ENCODE data around the gene RTKN2.
"Not testable (repeated sequence)": the region's sequence is repeated elsewhere in the genome, so short reads cannot be mapped to it uniquely, and the experiment has no call there.

Gene RTKN2

DNA sequence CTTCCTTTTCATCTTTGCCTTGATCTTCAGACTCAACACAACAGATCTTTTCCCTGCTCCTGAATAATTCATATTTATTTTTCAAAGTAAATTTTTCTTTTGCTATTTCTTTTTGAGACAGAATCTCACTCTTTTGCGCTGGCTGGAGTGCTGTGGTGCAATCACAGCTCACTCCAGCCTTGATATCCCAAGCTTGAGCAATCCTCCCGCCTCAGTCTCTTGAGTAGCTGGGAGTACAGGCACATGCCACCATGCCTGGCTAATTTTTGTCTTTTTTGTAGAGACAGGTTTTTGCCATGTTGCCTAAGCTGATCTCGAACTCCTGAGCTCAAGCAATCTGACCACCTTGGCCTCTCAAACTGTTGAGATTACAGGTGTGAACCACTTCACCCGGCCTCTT lies 9.2 kb downstream of the RTKN2 start:
- DNase-seq (ENCODE audit: low read depth): no peak

DNA sequence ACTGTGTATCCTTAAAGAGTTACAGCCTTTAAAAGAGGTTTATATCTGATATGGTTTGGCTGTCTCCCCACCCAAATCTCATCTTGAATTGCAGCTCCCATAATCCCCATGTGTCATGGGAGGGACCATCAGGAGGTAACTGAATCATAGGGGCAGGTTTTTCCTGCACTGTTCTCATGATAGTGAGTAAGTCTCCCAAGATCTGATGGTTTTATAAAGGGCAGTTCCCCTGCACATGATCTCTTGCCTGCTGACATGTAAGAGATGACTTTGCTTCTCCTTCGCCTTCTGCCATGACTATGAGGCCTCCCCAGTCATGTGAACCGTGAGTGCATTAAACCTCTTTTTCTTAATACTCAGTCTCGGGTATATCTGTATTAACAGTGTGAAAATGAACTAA lies 9.7 kb downstream of the RTKN2 start:
- DNase-seq (ENCODE audit: low read depth): no peak

DNA sequence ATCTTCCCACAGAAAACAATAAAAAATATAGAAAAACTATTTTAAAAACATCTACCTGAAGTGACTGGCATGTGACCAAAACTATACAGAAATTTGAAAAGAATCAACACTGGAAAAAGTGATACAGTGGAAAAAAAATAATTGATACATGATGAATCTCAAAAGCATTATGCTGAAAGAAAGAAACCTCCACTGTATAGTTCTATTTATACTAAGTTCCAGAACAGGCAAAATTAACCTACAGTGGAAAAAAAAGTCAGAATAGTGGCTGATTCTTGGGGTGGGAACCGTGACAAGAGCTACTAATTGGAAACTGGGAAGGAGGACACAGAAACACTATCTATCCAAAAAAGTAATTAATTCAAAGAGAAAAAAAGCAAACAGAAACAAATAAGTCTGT lies 14.9 kb downstream of the RTKN2 start:
- no peak for DNase-seq (ENCODE audit: low read depth)

DNA sequence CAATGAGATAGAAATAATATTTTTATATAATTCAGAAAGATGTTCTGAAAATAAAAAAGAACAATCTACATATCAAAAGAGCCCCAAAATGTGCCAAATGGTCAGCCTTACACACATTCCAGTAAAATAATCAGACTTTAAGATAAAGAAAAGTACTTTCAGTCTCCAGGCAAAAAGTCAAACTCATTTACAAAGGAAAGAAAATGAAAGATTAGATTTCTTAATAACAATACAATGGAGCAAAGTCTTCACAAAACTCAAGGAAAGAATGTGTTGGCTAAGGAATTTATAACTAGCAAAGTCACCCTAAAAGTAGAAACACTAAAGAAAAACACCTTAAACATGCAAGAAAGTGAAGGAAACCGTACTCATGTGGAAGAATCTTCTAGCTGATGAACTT lies 16.6 kb downstream of the RTKN2 start:
- no peak for DNase-seq (ENCODE audit: low read depth)

DNA sequence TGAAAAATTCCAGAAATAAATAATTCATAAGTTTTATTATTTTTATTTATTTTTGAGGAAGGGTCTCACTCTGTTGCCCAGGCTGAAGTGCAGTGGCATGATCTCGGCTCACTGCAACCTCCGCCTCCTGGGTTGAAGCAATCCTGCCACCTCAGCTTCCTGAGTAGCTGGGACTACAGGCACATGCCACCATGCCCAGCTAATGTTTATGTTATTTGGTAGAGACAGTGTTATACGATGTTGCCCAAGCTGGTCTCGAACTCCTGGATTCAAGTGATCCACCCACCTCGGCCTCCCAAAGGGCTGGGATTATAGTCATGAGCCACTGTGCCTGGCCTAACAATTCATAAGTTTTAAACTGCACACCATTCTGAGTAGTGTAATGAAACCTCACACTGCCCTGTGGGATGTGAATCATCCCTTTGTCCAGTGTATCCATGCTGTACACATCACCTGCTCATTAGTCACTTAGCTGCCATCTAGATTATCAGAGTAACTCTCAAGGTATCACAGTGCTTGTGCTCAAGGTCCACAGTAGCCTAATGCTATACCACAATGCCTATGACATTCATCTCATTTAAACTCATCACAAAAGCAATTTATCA lies 17.9 kb downstream of the RTKN2 start:
- DNase-seq (ENCODE audit: low read depth): peak; percentile 59

DNA sequence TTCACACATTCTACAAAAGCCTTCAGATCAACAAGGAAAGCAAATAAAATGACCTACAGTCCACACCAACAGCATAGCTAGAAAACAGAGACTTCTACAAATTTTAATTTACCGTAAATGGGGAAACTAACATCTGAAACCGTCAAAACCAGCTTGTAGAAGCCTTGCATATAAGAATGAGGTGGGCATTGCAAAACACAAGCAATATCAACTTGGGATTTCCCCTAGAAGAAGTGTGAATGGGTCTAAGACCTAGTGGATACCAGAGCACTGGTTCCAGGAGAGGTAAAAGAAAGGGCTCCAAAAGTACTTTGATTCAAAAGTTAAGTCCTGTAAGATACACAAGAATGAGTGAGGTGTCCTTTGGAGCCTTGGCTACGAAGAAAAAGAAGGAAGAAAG lies 18.7 kb downstream of the RTKN2 start:
- DNase-seq (ENCODE audit: low read depth): no peak

DNA sequence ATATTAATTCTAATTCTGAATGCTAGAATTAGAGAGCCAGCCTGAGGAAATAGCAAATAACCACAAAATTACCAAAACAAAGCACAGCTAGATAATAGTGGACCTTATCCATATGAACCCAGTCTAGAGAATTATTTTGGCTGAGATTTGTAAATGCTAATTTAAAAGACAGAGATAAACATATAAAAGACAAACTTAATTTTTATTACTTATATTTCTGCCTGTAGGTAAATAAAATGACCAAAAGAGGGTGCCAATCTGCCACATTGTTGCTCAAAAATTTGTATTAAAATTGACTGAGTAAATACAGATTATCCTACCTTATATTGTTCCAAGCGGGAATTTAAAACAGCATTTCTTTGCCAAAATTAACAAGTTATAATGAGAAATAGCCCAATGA lies 20.2 kb downstream of the RTKN2 start:
- no peak for DNase-seq (ENCODE audit: low read depth)

DNA sequence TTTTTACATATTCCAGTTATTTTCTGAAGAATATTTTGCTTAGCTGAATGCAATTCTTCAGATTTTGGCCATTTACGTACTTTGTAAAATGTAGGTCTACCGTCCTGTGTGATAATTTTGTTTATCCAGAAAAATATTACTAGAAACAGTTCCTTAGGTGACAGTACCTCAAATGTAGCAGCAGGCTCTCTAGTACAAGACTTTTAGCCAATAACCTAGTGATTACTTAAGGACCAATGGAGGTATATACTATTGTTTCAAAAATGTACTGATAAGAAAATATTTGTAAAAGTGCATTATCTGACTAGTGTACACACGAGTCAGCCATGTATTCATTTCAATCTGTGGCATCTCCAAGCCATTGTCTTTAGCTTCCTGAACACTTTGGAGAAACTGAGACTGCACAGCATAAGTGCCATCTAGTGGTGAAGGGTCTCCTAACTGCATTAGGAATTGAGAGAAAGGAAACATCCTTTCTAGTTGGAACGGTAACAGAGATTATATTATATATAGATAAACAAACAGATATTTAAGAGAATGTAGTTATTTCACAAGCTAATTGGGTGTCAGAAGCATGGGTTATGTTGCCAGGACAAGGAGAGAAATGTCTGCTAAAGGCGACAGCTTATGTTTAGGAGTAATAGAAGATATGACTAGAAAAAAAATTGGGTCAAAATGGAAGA lies 23.7 kb downstream of the RTKN2 start:
- no peak for DNase-seq (ENCODE audit: low read depth)

DNA sequence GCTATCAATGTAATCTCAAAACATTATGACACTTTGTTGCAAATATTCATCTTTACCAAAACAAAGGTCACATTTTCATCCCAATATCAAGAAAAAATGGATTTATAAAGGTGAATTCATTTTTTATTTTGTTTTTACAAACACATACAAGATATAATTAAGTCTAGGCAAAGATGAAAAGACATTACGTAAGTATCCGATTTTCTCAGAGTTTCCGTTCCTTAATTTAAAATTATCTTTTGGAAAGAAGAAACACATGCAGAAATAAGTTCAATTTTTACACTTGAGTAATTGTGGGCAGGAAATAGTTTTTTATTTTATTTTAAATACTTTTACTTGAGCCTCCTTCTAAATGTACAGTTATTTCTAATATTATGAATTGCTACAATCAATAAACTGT lies 24.6 kb downstream of the RTKN2 start:
- no peak for DNase-seq (ENCODE audit: low read depth)

DNA sequence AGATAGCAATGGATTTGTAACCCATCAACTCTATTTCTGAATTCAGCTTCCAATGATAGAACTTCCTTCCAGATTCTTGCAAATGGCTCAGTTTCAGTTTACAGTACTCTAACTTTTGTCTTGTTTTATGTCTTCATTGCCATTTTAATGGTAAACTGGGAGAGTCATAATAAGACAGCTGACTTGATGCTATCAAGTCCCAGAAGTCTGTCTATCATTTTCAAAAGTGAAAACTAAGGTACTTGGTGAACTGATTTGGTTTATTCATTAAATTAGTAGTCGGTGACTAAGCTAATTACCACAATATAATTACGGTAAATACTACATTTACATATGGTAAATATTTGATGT lies 25.0 kb downstream of the RTKN2 start:
- no peak for DNase-seq (ENCODE audit: low read depth)

DNA sequence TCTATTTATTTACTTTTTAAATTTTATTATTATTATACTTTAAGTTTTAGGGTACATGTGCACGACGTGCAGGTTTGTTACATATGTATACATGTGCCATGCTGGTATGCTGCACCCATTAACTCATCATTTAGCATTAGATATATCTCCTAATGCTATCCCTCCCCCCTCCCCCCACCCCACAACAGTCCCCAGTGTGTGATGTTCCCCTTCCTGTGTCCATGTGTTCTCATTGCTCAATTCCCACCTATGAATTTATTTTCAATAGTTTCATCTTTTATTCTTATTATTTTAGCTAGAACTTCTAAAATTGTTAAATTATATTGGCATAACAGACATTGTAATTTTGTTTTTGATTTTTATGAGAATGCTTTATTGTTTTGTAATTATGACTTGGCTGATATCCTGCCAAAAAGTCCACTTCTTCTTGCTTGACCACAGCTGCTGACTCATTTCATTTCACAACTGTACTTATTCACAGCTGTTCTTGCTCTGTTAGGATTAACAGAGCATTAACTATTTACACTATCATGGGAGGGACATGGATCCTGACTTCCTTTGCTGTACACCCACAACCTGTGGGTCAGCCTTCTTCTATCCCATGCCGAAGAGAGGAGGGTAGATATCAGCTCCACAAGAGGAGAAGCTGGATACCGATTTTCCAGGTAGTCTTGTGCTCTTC lies 25.5 kb downstream of the RTKN2 start:
- peak; percentile 93 for DNase-seq (ENCODE audit: low read depth)

DNA sequence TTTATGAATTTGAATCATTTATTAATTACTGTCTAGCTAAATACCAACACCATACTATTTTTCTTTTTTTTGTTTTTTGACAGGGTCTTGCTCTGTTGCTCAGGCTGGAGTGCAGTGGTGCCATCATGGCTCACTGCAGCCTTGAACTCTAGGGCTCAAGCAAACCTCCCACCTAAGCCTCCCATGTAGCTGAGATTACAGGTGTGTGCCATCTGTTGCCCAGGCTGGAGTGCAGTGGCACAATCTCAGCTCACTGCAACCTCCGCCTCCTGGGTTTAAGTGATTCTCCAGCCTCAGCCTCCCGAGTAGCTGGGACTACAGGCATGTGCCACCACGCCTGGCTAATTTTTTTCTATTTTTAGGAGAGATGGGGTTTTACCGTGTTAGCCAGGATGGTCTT lies 27.1 kb downstream of the RTKN2 start:
- DNase-seq (ENCODE audit: low read depth): not testable (repeated sequence)

DNA sequence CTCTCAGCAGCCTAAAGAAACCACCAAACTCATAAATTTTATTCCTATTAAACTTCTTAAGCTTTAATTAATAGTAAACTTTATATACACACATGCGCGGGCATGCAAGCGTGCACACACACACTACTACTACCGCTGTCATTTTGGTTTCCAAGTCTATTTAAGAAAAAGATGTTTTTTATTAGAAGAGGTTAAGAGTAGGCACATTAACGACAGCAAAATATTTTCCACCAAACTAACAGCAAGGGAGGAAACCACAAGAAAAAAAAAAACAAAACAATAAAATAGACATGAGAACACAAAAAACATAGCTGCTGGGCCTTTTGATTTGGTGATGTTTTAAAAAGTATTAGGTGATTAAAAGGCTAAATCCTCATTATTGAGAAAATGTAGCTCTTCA lies 28.6 kb downstream of the RTKN2 start:
- DNase-seq (ENCODE audit: low read depth): no peak

DNA sequence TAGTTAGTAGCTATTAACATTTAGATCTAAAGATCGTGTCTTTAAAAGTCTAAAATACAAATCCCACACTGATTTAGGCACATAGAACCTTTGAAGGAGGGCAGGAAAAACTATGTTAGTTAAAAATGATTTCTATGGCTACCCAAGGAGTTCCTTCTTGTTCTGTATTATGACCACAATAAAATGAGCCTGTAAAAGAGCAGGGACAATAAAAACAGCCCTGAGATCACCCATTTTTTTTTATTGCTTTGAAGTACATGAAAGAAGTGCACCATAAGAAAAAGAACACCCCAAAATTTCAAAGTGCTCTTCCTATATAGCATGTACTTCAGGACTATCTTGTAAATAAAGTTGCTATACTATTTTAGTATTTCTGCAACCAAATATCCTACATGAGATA lies 29.8 kb downstream of the RTKN2 start:
- DNase-seq (ENCODE audit: low read depth): no peak

DNA sequence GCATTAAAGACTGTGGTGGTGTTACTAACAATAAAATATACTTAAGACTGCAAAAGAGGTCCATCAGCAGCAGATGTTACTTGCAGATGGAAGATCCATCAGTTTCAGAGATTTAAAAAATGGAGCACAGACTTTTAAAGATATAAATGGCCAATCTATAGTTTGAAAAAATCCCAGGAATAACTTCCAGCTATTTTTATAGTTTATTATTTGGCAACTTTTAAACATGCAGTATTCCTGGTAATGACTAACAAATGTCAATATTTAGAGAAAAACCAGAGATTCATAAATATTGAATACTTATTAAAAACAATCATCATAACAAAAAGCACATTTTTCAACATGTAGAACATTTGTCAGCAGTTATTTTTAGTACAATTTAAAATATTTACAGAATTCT lies 30.7 kb downstream of the RTKN2 start:
- DNase-seq (ENCODE audit: low read depth): no peak

DNA sequence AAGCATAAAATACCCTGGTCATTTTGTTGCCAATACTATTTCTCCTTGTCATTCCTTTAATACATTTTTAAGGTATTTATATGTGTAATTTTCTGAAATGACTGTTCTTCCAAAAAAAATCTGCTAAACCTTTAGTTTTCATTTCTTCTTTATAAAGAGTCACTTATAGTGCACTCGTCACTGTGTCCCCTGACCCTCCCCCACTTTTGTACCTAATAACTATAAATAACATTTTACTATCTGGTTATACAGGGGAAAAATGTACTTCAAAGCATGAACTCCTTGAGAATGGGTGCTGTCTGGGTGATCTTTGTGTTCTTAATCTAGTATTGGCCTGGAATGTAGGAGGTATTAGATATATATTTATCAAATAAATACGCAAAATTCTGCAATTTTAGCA lies 31.1 kb downstream of the RTKN2 start:
- DNase-seq (ENCODE audit: low read depth): no peak

DNA sequence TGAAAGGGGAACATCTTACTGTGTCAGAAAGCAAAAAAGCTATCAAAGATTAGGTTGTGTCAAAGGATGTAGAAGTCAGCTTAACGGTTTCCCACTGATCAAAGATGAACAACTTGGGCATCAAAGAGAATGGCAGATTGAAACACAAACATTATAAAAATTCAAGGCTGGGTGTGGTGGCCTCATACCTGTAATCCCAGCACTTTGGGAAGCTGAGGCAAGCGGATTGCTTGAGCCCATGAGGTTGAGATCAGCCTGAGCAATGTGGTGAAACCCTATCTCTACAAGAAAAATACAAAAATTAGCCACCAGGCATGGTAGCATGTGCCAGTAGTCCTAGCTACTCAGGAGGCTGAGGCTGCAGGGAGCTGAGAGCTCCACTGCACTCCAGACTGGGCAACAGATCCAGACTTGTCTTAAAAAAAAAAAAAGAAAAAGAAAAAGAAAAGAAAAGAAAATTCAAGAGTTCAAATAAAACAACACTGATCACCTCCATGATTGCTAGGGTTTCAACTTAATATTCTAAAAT lies 34.5 kb downstream of the RTKN2 start:
- no peak for DNase-seq (ENCODE audit: low read depth)

DNA sequence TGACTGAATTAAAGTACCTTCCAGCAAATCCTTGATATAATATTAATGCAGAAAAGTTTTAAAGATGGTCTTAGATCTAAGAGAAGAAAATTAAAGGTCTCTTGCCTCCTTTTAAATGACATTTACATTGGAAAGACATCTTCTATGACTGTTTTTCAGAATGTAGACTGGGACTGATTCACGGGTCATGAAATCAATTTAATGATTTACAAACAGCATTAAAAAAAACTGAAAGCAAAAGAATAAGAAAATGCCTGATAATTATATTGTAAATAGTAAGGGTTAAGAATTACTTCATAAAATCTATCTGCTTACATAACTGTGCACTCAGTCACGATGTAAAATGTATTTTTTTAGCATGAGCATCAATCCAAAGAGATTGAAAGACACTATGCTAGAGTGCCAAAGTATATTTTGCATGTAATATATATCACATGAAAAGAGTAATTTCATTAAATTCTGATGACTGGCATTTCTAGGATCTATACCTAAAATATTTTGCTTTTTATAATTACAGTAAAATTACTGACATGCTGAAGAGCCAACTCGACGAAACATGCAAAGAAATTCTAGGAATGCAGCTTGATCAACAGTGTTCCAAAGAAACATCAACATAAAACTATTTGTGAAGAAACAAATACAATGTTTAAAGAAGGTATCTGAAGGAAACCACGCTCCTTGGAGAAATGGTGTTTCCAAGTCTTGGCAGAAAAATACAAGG lies 35.1 kb downstream of the RTKN2 start:
- no peak for DNase-seq (ENCODE audit: low read depth)

DNA sequence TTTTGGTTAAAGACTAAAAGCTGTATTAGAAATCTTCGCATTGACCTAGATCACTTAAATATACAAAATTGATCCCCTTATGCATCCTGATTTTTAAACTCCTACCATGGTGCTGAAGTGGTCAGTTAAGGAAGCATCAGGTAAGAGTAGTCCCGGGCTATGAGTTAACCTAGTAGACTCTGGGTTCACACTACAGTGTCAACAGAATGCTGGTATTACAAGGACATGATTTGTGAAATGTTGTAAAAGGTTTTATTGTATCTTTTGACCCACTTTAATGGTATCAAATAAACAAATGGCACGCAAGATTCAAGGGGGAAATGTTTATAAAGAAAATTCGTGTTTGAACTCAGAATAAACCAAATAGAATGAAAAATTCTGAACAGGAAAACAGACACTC lies 36.8 kb downstream of the RTKN2 start:
- no peak for DNase-seq (ENCODE audit: low read depth)

DNA sequence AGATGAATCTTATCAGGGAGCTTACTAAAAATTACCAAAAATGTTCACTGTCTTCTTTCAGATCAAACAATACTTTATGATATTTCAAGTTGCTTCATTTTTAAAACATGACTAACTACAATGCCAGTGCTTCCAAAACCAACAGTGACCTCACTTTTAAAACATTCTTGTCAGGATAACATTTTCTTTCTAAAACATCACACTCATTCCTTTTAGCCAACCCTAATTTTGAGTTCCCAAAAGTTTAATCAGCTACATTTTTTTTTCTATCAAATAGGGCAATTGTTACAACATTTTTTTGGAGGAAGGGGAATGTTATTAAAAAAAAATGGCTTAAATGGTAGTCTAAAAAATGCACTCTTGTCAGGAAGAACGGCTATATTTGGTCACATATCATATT lies 37.3 kb downstream of the RTKN2 start:
- peak; percentile 82 for DNase-seq (ENCODE audit: low read depth)

DNA sequence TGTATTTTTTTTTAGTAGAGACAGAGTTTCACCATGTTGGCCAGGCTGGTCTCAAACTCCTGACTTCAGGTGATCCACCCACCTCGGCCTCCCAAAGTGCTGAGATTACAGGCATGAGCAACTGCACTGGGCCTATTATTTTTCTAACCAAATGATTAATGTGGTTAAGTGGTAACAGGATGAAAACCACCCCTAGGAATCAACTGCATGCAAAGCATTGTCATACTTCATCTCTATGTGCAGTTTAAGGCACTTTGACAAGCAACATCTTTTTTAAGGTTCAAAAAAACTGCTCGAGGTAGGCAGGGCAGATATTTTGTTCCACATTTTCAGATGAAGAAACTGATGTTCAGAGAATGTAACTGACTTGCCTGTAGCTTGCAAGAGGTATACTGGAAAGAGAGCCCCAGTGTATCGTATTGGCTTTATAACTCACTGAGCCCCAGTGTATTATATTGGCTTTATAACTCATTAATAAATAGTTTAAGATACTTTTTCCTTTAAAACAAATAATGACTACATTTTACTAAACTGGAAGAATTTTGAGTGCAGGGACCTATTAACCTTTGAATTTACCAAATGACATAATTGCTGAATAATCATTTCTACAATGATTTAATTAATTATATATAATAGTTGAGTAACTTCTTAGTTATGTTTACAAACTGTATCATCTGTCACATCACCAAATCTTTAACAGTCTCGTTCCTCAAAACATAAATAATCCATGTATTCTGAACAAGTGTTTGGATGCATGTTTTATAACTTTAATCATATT lies 38.1 kb downstream of the RTKN2 start:
- DNase-seq (ENCODE audit: low read depth): no peak

DNA sequence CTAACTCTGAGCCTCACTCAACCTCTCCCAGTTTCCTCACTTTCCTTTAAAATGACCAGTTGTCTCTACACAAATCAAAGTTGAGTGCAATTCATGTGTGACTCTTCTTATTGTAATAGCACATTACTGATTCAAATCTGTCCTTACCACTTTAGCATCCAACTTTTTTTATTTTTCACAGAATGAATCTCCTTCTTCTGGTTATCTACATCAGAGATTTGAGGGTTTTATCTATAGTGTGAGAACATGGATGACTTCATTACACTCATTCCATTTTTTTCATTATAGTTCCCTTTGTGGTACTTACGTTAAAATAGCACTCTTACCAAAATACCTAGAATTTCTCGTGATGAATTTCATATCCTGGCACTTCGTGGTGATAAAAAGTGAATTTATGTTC lies 43.3 kb downstream of the RTKN2 start:
- DNase-seq (ENCODE audit: low read depth): no peak
